Left ventricle myocardium inferior (tissue), 1 donor: ENCODE results near the gene RBM15. TPM values are rescaled to one million over a fixed set of nuclear protein-coding genes. Genes with fewer than 3 reads are reported as not detected.

ENCODE experiments used
- DNase-seq: peaks from one replicate; pipeline ENCODE4 v3.0.0-alpha.2; 2020
- H3K27ac ChIP-seq: fragments of 200-600 bp; replicated peaks from 2 replicates; pipeline ENCODE4 v1.8.0; 2021
- H3K27me3 ChIP-seq: fragments of 200-600 bp; 2 replicates; pipeline ENCODE4 v1.8.0; 2021; ENCODE audit warnings: low read depth
- H3K36me3 ChIP-seq: fragments of 200-600 bp; 2 replicates; pipeline ENCODE4 v1.8.0; 2021
- H3K4me1 ChIP-seq: fragments of 200-600 bp; 2 replicates; pipeline ENCODE4 v1.8.0; 2021
- H3K4me3 ChIP-seq: fragments of 200-600 bp; 2 replicates; pipeline ENCODE4 v1.8.0; 2021; ENCODE audit warnings: mild to moderate bottlenecking, moderate library complexity
- H3K9me3 ChIP-seq: fragments of 200-600 bp; replicated peaks from 2 replicates; pipeline ENCODE4 v1.8.0; 2021
- CTCF ChIP-seq: fragments of 200-600 bp; IDR thresholded peaks from 2 replicates; pipeline ENCODE4 v1.8.0; 2021; ENCODE audit warnings: antibody characterized with exemption, mild to moderate bottlenecking, borderline replicate concordance
- intact Hi-C: fragments of 100-400 bp; cut with micrococcal nuclease; formaldehyde crosslinking; loops from one replicate; pipeline ENCODE4 v1.11.0; 2022
- total RNA-seq: library from RNA; stranded (reverse); fragmentation: NEBNext Ultra II Directional; extraction: Animal tissue kit (Norgen Biotek cat#: 25700); gene quantifications from one replicate; pipeline ENCODE4 v1.2.1, GENCODE V29; 2021
- donor health status: DM: no; HTN: yes; CAD: no; lungs with severe emphysema.

The RBM15 gene
- total RNA-seq, 1 donor from 2014 or later, result 12.6 TPM

GRCh38 chr1:110345480-110345879 is 6.3 kb downstream of the RBM15 start:
- no peak overlapping the region for H3K27ac ChIP-seq
- intact Hi-C loops, result loop anchor here (5.0 kb wide), 1 partner anchor 57 kb away; no protein-coding TSS in a partner anchor
- H3K4me3 ChIP-seq, result no peak overlapping the region

GRCh38 chr1:110346690-110347089 is 7.5 kb downstream of the RBM15 start:
- H3K27ac ChIP-seq, result no peak overlapping the region
- no peaks in the 10 kb centered on the region for H3K27me3 ChIP-seq
- intact Hi-C loops, result loop anchor here (5.0 kb wide), 1 partner anchor 56 kb away; no protein-coding TSS in a partner anchor
- H3K4me1 ChIP-seq, result peaks cover 100% of the 10 kb centered on the region
- no peak for DNase-seq
- peaks cover 23% of the 10 kb centered on the region for H3K36me3 ChIP-seq
- no peaks in the 10 kb centered on the region for H3K9me3 ChIP-seq
- TF ChIP-seq CTCF, result no peak
- no peak overlapping the region for H3K4me3 ChIP-seq

More at GRCh38 chr1:110345480-110345879, 6.3 kb downstream of the RBM15 start:
- Histone ChIP-seq H3K27me3 (no peaks in the 10 kb centered on the region), H3K36me3 (peaks cover 34% of the 10 kb centered on the region), H3K4me1 (peaks cover 100% of the 10 kb centered on the region), H3K9me3 (no peaks in the 10 kb centered on the region)
- DNase-seq, result no peak
- TF ChIP-seq CTCF, result no peak

GRCh38 chr1:110347182-110347893 is 8.2 kb downstream of the RBM15 start:
- no peaks in the 10 kb centered on the region for H3K9me3 ChIP-seq
- H3K4me3 ChIP-seq, result no peak overlapping the region
- H3K4me1 ChIP-seq, result peaks cover 94% of the 10 kb centered on the region
- no peak for DNase-seq
- no peaks in the 10 kb centered on the region for H3K27me3 ChIP-seq
- peak overlapping the region; percentile 7 for H3K27ac ChIP-seq
- no peak for TF ChIP-seq CTCF
- H3K36me3 ChIP-seq, result peaks cover 18% of the 10 kb centered on the region
- intact Hi-C loops, result loop anchor here (5.0 kb wide), 1 partner anchor 55 kb away; no protein-coding TSS in a partner anchor

- Histone ChIP-seq H3K4me3 (no peak overlapping the region), H3K27me3 (no peaks in the 10 kb centered on the region), H3K27ac (no peak overlapping the region), H3K4me1 (peaks cover 87% of the 10 kb centered on the region), H3K9me3 (no peaks in the 10 kb centered on the region), H3K36me3 (peaks cover 18% of the 10 kb centered on the region)
- DNase-seq, result no peak
- intact Hi-C loops, result loop anchor here (5.0 kb wide), 1 partner anchor 54 kb away; no protein-coding TSS in a partner anchor
- TF ChIP-seq CTCF, result no peak
These were observed 8.9 kb downstream of the RBM15 start for GRCh38 chr1:110348050-110348449.

GRCh38 chr1:110348771-110349170 is 9.6 kb downstream of the RBM15 start:
- Histone ChIP-seq H3K4me3 (no peak overlapping the region), H3K4me1 (peaks cover 80% of the 10 kb centered on the region), H3K36me3 (peaks cover 14% of the 10 kb centered on the region), H3K27me3 (no peaks in the 10 kb centered on the region), H3K9me3 (no peaks in the 10 kb centered on the region), H3K27ac (no peak overlapping the region)
- intact Hi-C loops, result loop anchor here (5.0 kb wide), 1 partner anchor 54 kb away; no protein-coding TSS in a partner anchor
- no peak for TF ChIP-seq CTCF
- no peak for DNase-seq
